ENCODE measurements around the gene MARCHF3. TPM values are rescaled to one million over a fixed set of nuclear protein-coding genes. Genes with fewer than 3 reads are reported as not detected.

Gene MARCHF3
- total RNA-seq, 1 donor from 2014 or later: 16.5 TPM

DNA sequence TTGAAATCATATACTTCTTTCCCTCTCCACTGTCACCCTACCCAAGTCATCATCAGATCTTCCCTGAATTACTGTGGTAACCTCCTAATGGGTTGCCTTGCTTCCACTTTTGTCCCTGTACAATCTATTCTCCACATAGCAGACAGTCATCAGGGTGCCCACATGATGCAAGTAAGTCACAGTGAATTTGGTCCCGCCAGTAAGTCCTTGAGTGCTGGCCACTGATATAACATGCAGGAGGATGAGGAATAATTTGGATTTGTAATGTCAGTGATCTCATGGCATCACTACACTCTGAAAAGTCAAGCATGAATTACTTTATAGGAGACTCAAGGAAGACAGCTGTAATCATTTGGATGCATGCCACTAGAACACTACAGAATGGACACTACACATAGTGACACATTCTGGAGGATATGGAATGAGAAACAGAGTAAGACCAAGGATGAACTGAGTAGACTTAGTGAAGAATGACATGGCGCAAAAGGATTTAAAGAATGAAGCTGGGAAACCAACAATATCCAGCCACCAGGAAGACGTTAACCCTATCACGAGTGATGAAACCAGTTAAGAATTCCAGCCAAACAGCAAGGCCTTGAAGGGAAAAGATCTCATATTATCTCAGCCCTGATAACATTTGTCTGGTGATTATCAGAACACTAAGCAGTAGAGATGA lies 28.6 kb downstream of the MARCHF3 start:
- no peaks in the 10 kb centered on the region for H4K20me1 ChIP-seq (ENCODE audit: insufficient read depth, low read length)
- H3K27ac ChIP-seq (ENCODE audit: low read depth, low read length): peak overlapping the region; percentile 88
- H2AFZ ChIP-seq (ENCODE audit: low read depth, low read length): no peak overlapping the region

GRCh38 chr5:126998895-126999570 lies 31.3 kb downstream of the MARCHF3 start:
- Histone ChIP-seq H3K4me3 (ENCODE audit: insufficient read depth, low read depth, low read length) (no peak overlapping the region), H4K20me1 (ENCODE audit: insufficient read depth, low read length) (no peaks in the 10 kb centered on the region), H3K36me3 (ENCODE audit: insufficient read depth, low read length) (no peaks in the 10 kb centered on the region), H3K27ac (ENCODE audit: low read depth, low read length) (no peak overlapping the region), H3K9me3 (ENCODE audit: insufficient read depth, low read depth, low read length) (no peaks in the 10 kb centered on the region), H3K4me2 (ENCODE audit: low read length) (no peak overlapping the region), H3K27me3 (ENCODE audit: insufficient read depth, low read length) (no peaks in the 10 kb centered on the region), H3K4me1 (ENCODE audit: insufficient read depth, low read length) (peaks cover 18% of the 10 kb centered on the region), H3K9ac (ENCODE audit: low read length) (no peak overlapping the region), H3K79me2 (ENCODE audit: insufficient read depth, low read length) (no peaks in the 10 kb centered on the region), H2AFZ (ENCODE audit: low read depth, low read length) (no peak overlapping the region)
- DNase-seq (ENCODE audit: low read depth) (no peak), FAIRE-seq (no peak)
- TF ChIP-seq, protein P1, sequence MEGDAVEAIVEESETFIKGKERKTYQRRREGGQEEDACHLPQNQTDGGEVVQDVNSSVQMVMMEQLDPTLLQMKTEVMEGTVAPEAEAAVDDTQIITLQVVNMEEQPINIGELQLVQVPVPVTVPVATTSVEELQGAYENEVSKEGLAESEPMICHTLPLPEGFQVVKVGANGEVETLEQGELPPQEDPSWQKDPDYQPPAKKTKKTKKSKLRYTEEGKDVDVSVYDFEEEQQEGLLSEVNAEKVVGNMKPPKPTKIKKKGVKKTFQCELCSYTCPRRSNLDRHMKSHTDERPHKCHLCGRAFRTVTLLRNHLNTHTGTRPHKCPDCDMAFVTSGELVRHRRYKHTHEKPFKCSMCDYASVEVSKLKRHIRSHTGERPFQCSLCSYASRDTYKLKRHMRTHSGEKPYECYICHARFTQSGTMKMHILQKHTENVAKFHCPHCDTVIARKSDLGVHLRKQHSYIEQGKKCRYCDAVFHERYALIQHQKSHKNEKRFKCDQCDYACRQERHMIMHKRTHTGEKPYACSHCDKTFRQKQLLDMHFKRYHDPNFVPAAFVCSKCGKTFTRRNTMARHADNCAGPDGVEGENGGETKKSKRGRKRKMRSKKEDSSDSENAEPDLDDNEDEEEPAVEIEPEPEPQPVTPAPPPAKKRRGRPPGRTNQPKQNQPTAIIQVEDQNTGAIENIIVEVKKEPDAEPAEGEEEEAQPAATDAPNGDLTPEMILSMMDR (IDR thresholded peaks at IDR 0.05; ENCODE audit: insufficient read depth, low read depth, low read length): no peak
- TF ChIP-seq EZH2 (IDR thresholded peaks at IDR 0.05; ENCODE audit: insufficient read depth, low read length): no peak
- peaks cover 40% of the 10 kb centered on the region for H3K4me1 Mint-ChIP-seq (ENCODE audit: low read depth, unreplicated experiment)
- H3K27me3 Mint-ChIP-seq (ENCODE audit: low read depth, unreplicated experiment): no peaks in the 10 kb centered on the region
- no peak overlapping the region for H3K27ac Mint-ChIP-seq (ENCODE audit: unreplicated experiment)
- no peaks in the 10 kb centered on the region for H3K9me3 Mint-ChIP-seq (ENCODE audit: unreplicated experiment)
- H3K4me3 Mint-ChIP-seq (ENCODE audit: unreplicated experiment): no peak overlapping the region
- no peaks in the 10 kb centered on the region for H3K36me3 Mint-ChIP-seq (ENCODE audit: low read depth, unreplicated experiment)

More for the DNA sequence above, 28.6 kb downstream of the MARCHF3 start:
- no peaks in the 10 kb centered on the region for H3K9me3 Mint-ChIP-seq (ENCODE audit: unreplicated experiment)
- peak; percentile 99 for FAIRE-seq
- no peaks in the 10 kb centered on the region for H3K27me3 Mint-ChIP-seq (ENCODE audit: low read depth, unreplicated experiment)
- TF ChIP-seq, protein P1 (IDR thresholded peaks at IDR 0.05; ENCODE audit: insufficient read depth, low read depth, low read length): no peak
- no peak for TF ChIP-seq EZH2 (IDR thresholded peaks at IDR 0.05; ENCODE audit: insufficient read depth, low read length)
- H3K36me3 Mint-ChIP-seq (ENCODE audit: low read depth, unreplicated experiment): no peaks in the 10 kb centered on the region
- peak overlapping the region; percentile 88 for H3K27ac Mint-ChIP-seq (ENCODE audit: unreplicated experiment)
- peaks cover 31% of the 10 kb centered on the region for H3K4me1 Mint-ChIP-seq (ENCODE audit: low read depth, unreplicated experiment)
- peak overlapping the region; percentile 70 for H3K9ac ChIP-seq (ENCODE audit: low read length)
- H3K36me3 ChIP-seq (ENCODE audit: insufficient read depth, low read length): no peaks in the 10 kb centered on the region
- no peaks in the 10 kb centered on the region for H3K27me3 ChIP-seq (ENCODE audit: insufficient read depth, low read length)
- peak overlapping the region; percentile 63 for H3K4me2 ChIP-seq (ENCODE audit: low read length)
- peak; percentile 97 for DNase-seq (ENCODE audit: low read depth)
- peak overlapping the region; percentile 6 for H3K4me3 Mint-ChIP-seq (ENCODE audit: unreplicated experiment)
- peak overlapping the region; percentile 3 for H3K4me3 ChIP-seq (ENCODE audit: insufficient read depth, low read depth, low read length)
- no peaks in the 10 kb centered on the region for H3K9me3 ChIP-seq (ENCODE audit: insufficient read depth, low read depth, low read length)
- peaks cover 18% of the 10 kb centered on the region for H3K4me1 ChIP-seq (ENCODE audit: insufficient read depth, low read length)
- no peaks in the 10 kb centered on the region for H3K79me2 ChIP-seq (ENCODE audit: insufficient read depth, low read length)
